Endothelial cell of umbilical vein (primary cell): ENCODE results near the gene ITGA3. TPM values are rescaled to one million over a fixed set of nuclear protein-coding genes. Genes with fewer than 3 reads are reported as not detected.

ENCODE experiments used
- BruUV-seq: library from RNA; stranded (reverse); fragments of 400-500 nt; replicated peaks from 2 replicates; lab custom pipeline; 2021; lab: Mats Ljungman, UMichigan
- CTCF ChIA-PET: fragments of 300-600, 350-600 bp; sonication (Branson Sonifier 250); formaldehyde crosslinking; loops from one replicate; lab custom pipeline; 2021; ENCODE audit warnings: antibody characterized with exemption, inconsistent platforms; lab: Charles Lee
- POLR2A ChIA-PET: fragments of 300-600, 350-600 bp; sonication (Branson Sonifier 250); formaldehyde crosslinking; loops from one replicate; lab custom pipeline; 2021; ENCODE audit warnings: antibody characterized with exemption, inconsistent platforms; lab: Charles Lee
- DNase-seq: peaks from one replicate; pipeline ENCODE4 v3.0.0-alpha.2; 2011; ENCODE audit warnings: low read depth, low spot score
- FAIRE-seq: peaks from 2 replicates; lab custom pipeline; 2011; peaks lifted over from hg19 to GRCh38; lab: Jason Lieb, UNC
- H2AFZ ChIP-seq: 2 replicates; pipeline ENCODE4 v1.6.0; 2012; ENCODE audit warnings: low read depth, low read length, control low read depth, inconsistent platforms
- H3K27ac ChIP-seq: 2 replicates; pipeline ENCODE4 v1.5.1; 2011; ENCODE audit warnings: low read depth, mild to moderate bottlenecking, control low read depth, low read length, moderate library complexity; ENCODE audit not compliant: insufficient read depth
- H3K27me3 ChIP-seq, 2 experiments: 2 replicates each; pipeline versions ENCODE4 v1.6.0 to v1.6.1; 2011; ENCODE audit warnings: low read length in 2 of 2, mixed read lengths in 1 of 2; ENCODE audit not compliant: control insufficient read depth in 2 of 2, insufficient read depth in 2 of 2
- H3K36me3 ChIP-seq, 2 experiments: 2 replicates in 1 of 2; 3 replicates in 1 of 2; pipeline ENCODE4 v1.5.1; 2011; ENCODE audit warnings: low read length in 2 of 2, mild to moderate bottlenecking in 1 of 2, moderate library complexity in 1 of 2; ENCODE audit not compliant: control insufficient read depth in 2 of 2, insufficient read depth in 2 of 2; ENCODE audit errors: extremely low read depth in 1 of 2
- H3K4me1 ChIP-seq: 3 replicates; pipeline ENCODE4 v1.5.1; 2011; ENCODE audit warnings: mild to moderate bottlenecking, low read length; ENCODE audit not compliant: control insufficient read depth, insufficient read depth; ENCODE audit errors: extremely low read depth
- H3K4me2 ChIP-seq: 2 replicates; pipeline ENCODE4 v1.6.1; 2011; ENCODE audit warnings: low read length, control low read depth, mixed read lengths; ENCODE audit not compliant: insufficient read depth
- H3K4me3 ChIP-seq, 3 experiments: fragments of 200-600 bp in 1 of 3; sonication (generic), shearing (Covaris generic) in 1 of 3; replicated peaks in 1 of 3; 2 replicates each; pipeline ENCODE4 v1.5.1; 2011 to 2016; ENCODE audit warnings: control low read depth in 3 of 3, low read length in 3 of 3, mild to moderate bottlenecking in 2 of 3, inconsistent platforms in 1 of 3, low read depth in 1 of 3, moderate library complexity in 1 of 3; ENCODE audit not compliant: insufficient read depth in 1 of 3
- H3K79me2 ChIP-seq: 2 replicates; pipeline ENCODE4 v1.6.0; 2012; ENCODE audit warnings: low read length, inconsistent platforms; ENCODE audit not compliant: control insufficient read depth, insufficient read depth
- H3K9ac ChIP-seq: replicated peaks from 2 replicates; pipeline ENCODE3; 2011; ENCODE audit warnings: low read length, control low read depth; ENCODE audit not compliant: insufficient read depth; ENCODE audit errors: extremely low read depth
- H3K9me1 ChIP-seq: replicated peaks from 3 replicates; pipeline ENCODE4 v1.6.0; 2011; ENCODE audit warnings: mild to moderate bottlenecking, low read length; ENCODE audit not compliant: control insufficient read depth, insufficient read depth; ENCODE audit errors: extremely low read depth
- H3K9me3 ChIP-seq: replicated peaks from 2 replicates; pipeline ENCODE4 v1.5.1; 2012; ENCODE audit warnings: low read length, inconsistent platforms; ENCODE audit not compliant: control insufficient read depth, insufficient read depth
- H4K20me1 ChIP-seq: replicated peaks from 2 replicates; pipeline ENCODE3; 2011; ENCODE audit warnings: mild to moderate bottlenecking, low read length; ENCODE audit not compliant: control insufficient read depth, insufficient read depth; ENCODE audit errors: extremely low read depth
- EZH2 ChIP-seq: IDR thresholded peaks from 2 replicates; pipeline ENCODE4 v1.6.1; 2012; ENCODE audit warnings: borderline replicate concordance, low read depth, mild to moderate bottlenecking, moderate library complexity, low read length, inconsistent platforms; ENCODE audit not compliant: severe bottlenecking
- FOS ChIP-seq: IDR thresholded peaks from 2 replicates; pipeline ENCODE4 v1.6.1; 2011; ENCODE audit warnings: mild to moderate bottlenecking, low read length, moderate library complexity, borderline replicate concordance; ENCODE audit not compliant: insufficient read depth
- GATA2 ChIP-seq: IDR thresholded peaks from 2 replicates; pipeline ENCODE4 v1.7.0; 2011; ENCODE audit warnings: low read depth, mild to moderate bottlenecking, moderate library complexity, mixed read lengths, low read length; ENCODE audit not compliant: insufficient read length, insufficient read depth
- JUN ChIP-seq: IDR thresholded peaks from 2 replicates; pipeline ENCODE4 v1.6.1; 2011; ENCODE audit warnings: borderline replicate concordance, low read depth; ENCODE audit not compliant: insufficient read length, insufficient read depth
- MAX ChIP-seq: IDR thresholded peaks from 2 replicates; pipeline ENCODE4 v1.6.1; 2011; ENCODE audit not compliant: insufficient read depth, insufficient read length
- MYC ChIP-seq: IDR thresholded peaks from one replicate; pipeline ENCODE4 v1.6.1; 2011; ENCODE audit warnings: mild to moderate bottlenecking, low read depth, low read length
- POLR2A ChIP-seq: IDR thresholded peaks from 2 replicates; pipeline ENCODE4 v1.6.1; 2012; ENCODE audit warnings: low read depth, mild to moderate bottlenecking, control low read depth, low read length
- POLR2AphosphoS5 ChIP-seq: IDR thresholded peaks from 2 replicates; pipeline ENCODE4 v1.6.1; 2012; ENCODE audit warnings: low read depth, mild to moderate bottlenecking, control low read depth, low read length, moderate library complexity; ENCODE audit not compliant: insufficient read depth
- dilution Hi-C: fragments of 300-500 bp; cut with MboI; formaldehyde crosslinking; loops from one replicate; pipeline ENCODE4 v1.15.0; 2019; ENCODE audit warnings: low sequenced_read_pairs; ENCODE audit not compliant: extremely low pct_ligation_motif_present
- intact Hi-C: fragments of 100-400 bp; cut with micrococcal nuclease; formaldehyde crosslinking; loops from one replicate; pipeline ENCODE4 v1.10.0; 2022
- polyA plus RNA-seq, 4 experiments: library from polyadenylated mRNA; depleted of rRNA in 3 of 4; stranded (reverse) in 3 of 4; unstranded in 1 of 4; fragments of >200 nt; gene quantifications; 2 replicates each; pipeline versions ENCODE4 v1.2.1 to v1.2.3, GENCODE V29; 2011 to 2012; ENCODE audit warnings: missing spikeins in 1 of 4
- total RNA-seq: library from RNA; stranded (reverse); gene quantifications from 2 replicates; pipeline ENCODE4 v1.2.3, GENCODE V29; 2021
- TF ChIP-seq, protein P1 (sequence below), 2 donors: IDR thresholded peaks; 1 replicate in 1 of 2; 2 replicates in 1 of 2; pipeline ENCODE4 v1.5.1; 2011; ENCODE audit warnings: low read length in 2 of 2, mild to moderate bottlenecking in 2 of 2, moderate library complexity in 2 of 2, control low read depth in 1 of 2, inconsistent platforms in 1 of 2, low read depth in 1 of 2; ENCODE audit not compliant: insufficient read depth in 1 of 2; ENCODE audit errors: extremely low read depth in 1 of 2

Gene ITGA3
- total and polyA plus RNA-seq, 2 donors (not counting 3 experiments of a cell fraction or from before 2014, with no cell fraction given): 92.7 to 112 TPM

DNA sequence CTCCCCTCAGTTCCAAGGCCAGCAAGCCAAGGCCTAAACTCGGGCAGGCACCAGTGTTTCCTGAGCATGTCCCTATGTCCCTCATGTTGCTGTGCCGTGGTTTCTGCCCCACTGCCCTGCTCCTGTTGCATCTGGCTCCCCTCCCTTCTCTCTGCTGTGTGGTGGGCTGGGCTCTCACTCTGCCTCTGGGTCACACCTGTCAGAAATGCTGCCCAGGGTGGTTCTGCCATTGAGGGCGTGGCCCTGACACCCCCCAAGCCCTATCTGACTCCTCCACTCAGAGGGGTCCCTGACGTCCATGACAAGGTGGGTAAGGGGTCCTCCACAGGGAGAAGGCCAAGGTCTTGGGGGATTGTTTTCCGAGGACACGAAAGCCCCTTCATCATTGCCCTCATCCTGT lies 9.2 kb upstream of the ITGA3 start:
- peak overlapping the region; percentile 91 for H3K27ac ChIP-seq
- intact Hi-C loops: loop anchor here (1.0 kb wide), 1 partner anchor 9 kb away; no protein-coding TSS in a partner anchor
- no peak overlapping the region for H2AFZ ChIP-seq
- H4K20me1 ChIP-seq: no peaks in the 10 kb centered on the region
- no peaks in the 10 kb centered on the region for H3K36me3 ChIP-seq
- no peak for FAIRE-seq
- no peak overlapping the region for H3K9ac ChIP-seq
- no peak for DNase-seq
- dilution Hi-C loops: no loop called here
- H3K9me3 ChIP-seq: no peaks in the 10 kb centered on the region
- ChIA-PET CTCF (interaction anchor here (1.5 to 3.1 kb wide), 3 partner anchors 10 to 41 kb away, joined by 5 to 24 read pairs (median 8); partner anchors contain the start of gene ITGA3), POLR2A (no interaction called here)
- BruUV-seq: no TSS peak
- TF ChIP-seq POLR2AphosphoS5: no peak
- no peak for TF ChIP-seq JUN
- H3K4me1 ChIP-seq: peaks cover 53% of the 10 kb centered on the region
- no peaks in the 10 kb centered on the region for H3K27me3 ChIP-seq
- no peaks in the 10 kb centered on the region for H3K79me2 ChIP-seq
- H3K9me1 ChIP-seq: no peaks in the 10 kb centered on the region
- no peak overlapping the region for H3K4me2 ChIP-seq
- no peak overlapping the region for H3K4me3 ChIP-seq

DNA sequence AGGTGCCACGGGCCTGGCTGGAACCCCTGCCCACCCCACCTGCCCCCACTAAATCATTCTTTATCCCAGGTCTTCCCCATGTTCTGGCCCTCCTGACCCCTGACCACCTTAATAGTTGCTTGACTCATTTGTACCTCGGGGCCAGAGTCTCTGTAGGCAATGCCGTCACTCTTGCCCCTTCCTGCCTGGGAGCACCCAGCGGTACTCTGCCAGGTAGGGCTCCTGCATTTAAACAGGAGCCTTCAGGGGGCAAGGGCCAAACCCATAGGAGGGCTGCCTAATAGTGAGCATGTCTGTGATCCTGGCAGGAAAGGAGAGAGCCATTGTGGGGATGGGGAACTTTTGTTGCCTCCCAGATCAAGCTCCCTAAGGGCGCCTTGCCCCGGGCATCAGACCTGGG lies 8.8 kb upstream of the ITGA3 start:
- TF ChIP-seq EZH2: no peak
- TF ChIP-seq POLR2A: no peak
- TF ChIP-seq MYC: no peak
- TF ChIP-seq FOS: no peak
- TF ChIP-seq JUN: no peak
- no peak for TF ChIP-seq POLR2AphosphoS5
- TF ChIP-seq, protein P1, sequence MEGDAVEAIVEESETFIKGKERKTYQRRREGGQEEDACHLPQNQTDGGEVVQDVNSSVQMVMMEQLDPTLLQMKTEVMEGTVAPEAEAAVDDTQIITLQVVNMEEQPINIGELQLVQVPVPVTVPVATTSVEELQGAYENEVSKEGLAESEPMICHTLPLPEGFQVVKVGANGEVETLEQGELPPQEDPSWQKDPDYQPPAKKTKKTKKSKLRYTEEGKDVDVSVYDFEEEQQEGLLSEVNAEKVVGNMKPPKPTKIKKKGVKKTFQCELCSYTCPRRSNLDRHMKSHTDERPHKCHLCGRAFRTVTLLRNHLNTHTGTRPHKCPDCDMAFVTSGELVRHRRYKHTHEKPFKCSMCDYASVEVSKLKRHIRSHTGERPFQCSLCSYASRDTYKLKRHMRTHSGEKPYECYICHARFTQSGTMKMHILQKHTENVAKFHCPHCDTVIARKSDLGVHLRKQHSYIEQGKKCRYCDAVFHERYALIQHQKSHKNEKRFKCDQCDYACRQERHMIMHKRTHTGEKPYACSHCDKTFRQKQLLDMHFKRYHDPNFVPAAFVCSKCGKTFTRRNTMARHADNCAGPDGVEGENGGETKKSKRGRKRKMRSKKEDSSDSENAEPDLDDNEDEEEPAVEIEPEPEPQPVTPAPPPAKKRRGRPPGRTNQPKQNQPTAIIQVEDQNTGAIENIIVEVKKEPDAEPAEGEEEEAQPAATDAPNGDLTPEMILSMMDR (IDR thresholded peaks at IDR 0.05; ENCODE audit: extremely low read depth in 1 of 2, insufficient read depth in 1 of 2, low read depth in 1 of 2, low read length in 2 of 2): no peak
- no peak for TF ChIP-seq MAX
- no peak for TF ChIP-seq GATA2
- dilution Hi-C loops (no loop called here), intact Hi-C loops (loop anchor here (1.0 kb wide), 1 partner anchor 8 kb away; no protein-coding TSS in a partner anchor)
- Histone ChIP-seq H3K79me2 (no peaks in the 10 kb centered on the region), H2AFZ (peak overlapping the region; percentile 83), H3K9me1 (no peaks in the 10 kb centered on the region), H3K4me2 (peak overlapping the region; percentile 54), H3K9ac (peak overlapping the region; percentile 35), H3K27me3 (no peaks in the 10 kb centered on the region), H3K9me3 (no peaks in the 10 kb centered on the region), H3K4me1 (peaks cover 57% of the 10 kb centered on the region), H3K4me3 (no peak overlapping the region), H4K20me1 (no peaks in the 10 kb centered on the region), H3K36me3 (no peaks in the 10 kb centered on the region), H3K27ac (peak overlapping the region; percentile 91)
- ChIA-PET CTCF (interaction anchor here (1.0 to 3.1 kb wide), 4 partner anchors 9 to 47 kb away, joined by 4 to 24 read pairs (median 6); partner anchors contain the start of gene ITGA3), POLR2A (no interaction called here)
- no TSS peak for BruUV-seq
- no peak for FAIRE-seq
- no peak for DNase-seq
